Stomach smooth muscle (tissue), 2 donors: ENCODE results near the gene ZNF638.

Experiments
- H3K27ac ChIP-seq: one replicate; pipeline ENCODE4 v1.7.0; 2013; ENCODE audit warnings: mild to moderate bottlenecking, low read length, inconsistent platforms
- H3K27me3 ChIP-seq, 2 donors: one replicate each; pipeline ENCODE4 v1.7.0; 2013; ENCODE audit warnings: low read length in 2 of 2; ENCODE audit not compliant: insufficient read depth in 2 of 2, control insufficient read depth in 1 of 2
- H3K36me3 ChIP-seq, 2 donors: one replicate each; pipeline ENCODE4 v1.7.0; 2013; ENCODE audit warnings: low read length in 2 of 2; ENCODE audit not compliant: control insufficient read depth in 2 of 2, insufficient read depth in 2 of 2
- H3K4me1 ChIP-seq: one replicate; pipeline ENCODE4 v1.7.0; 2013; ENCODE audit warnings: low read length; ENCODE audit not compliant: control insufficient read depth, insufficient read depth
- H3K4me3 ChIP-seq, 2 donors: one replicate each; pipeline ENCODE4 v1.7.0; 2013; ENCODE audit warnings: low read length in 2 of 2
- H3K9ac ChIP-seq, 2 donors: one replicate each; pipeline ENCODE4 v1.7.0; 2013; ENCODE audit warnings: low read length in 2 of 2, mild to moderate bottlenecking in 1 of 2
- H3K9me3 ChIP-seq, 2 donors: one replicate each; pipeline ENCODE4 v1.7.0; 2013; ENCODE audit warnings: low read length in 2 of 2; ENCODE audit not compliant: control insufficient read depth in 2 of 2
- donor health status: healthy.
- donor health status: Pancreatic carcinoma.

ZNF638 gene

GRCh38 chr2:71455741-71456569, 124.4 kb downstream of the ZNF638 start:
- Histone ChIP-seq H3K4me1 (peaks cover 92% of the 10 kb centered on the region), H3K9me3 (no peaks in the 10 kb centered on the region)

GRCh38 chr2:71456617-71457016, 125.0 kb downstream of the ZNF638 start:
- peak overlapping the region; percentile 89 for H3K27ac ChIP-seq
- peaks cover 91% of the 10 kb centered on the region for H3K4me1 ChIP-seq
- H3K9ac ChIP-seq = peak overlapping the region; percentile 49 to 66
- no peaks in the 10 kb centered on the region for H3K9me3 ChIP-seq
- H3K4me3 ChIP-seq = peak overlapping the region in 1 of 2 donors; percentile 47
- peaks cover 0 to 2% of the 10 kb centered on the region in 2 donors for H3K27me3 ChIP-seq
- H3K36me3 ChIP-seq = no peaks in the 10 kb centered on the region

More at GRCh38 chr2:71455741-71456569, 124.4 kb downstream of the ZNF638 start:
- no peaks in the 10 kb centered on the region for H3K36me3 ChIP-seq
- peaks cover 0 to 2% of the 10 kb centered on the region in 2 donors for H3K27me3 ChIP-seq
- H3K27ac ChIP-seq = peak overlapping the region; percentile 89
- peak overlapping the region in 1 of 2 donors; percentile 86 for H3K4me3 ChIP-seq
- H3K9ac ChIP-seq = peak overlapping the region; percentile 49 to 69

GRCh38 chr2:71457123-71457915, 125.7 kb downstream of the ZNF638 start:
- Histone ChIP-seq H3K4me3 (no peak overlapping the region), H3K27ac (peak overlapping the region; percentile 89), H3K4me1 (peaks cover 85% of the 10 kb centered on the region), H3K9ac (peak overlapping the region in 1 of 2 donors; percentile 38), H3K36me3 (no peaks in the 10 kb centered on the region), H3K27me3 (peaks cover 0 to 2% of the 10 kb centered on the region in 2 donors), H3K9me3 (no peaks in the 10 kb centered on the region)

GRCh38 chr2:71457923-71458322, 126.3 kb downstream of the ZNF638 start:
- peak overlapping the region in 1 of 2 donors; percentile 35 for H3K4me3 ChIP-seq
- H3K27me3 ChIP-seq = peaks cover 0 to 2% of the 10 kb centered on the region in 2 donors
- peak overlapping the region; percentile 79 for H3K27ac ChIP-seq
- H3K9me3 ChIP-seq = no peaks in the 10 kb centered on the region
- no peaks in the 10 kb centered on the region for H3K36me3 ChIP-seq
- peak overlapping the region in 1 of 2 donors; percentile 38 for H3K9ac ChIP-seq
- peaks cover 79% of the 10 kb centered on the region for H3K4me1 ChIP-seq

GRCh38 chr2:71458413-71459083, 127.0 kb downstream of the ZNF638 start:
- peak overlapping the region in 1 of 2 donors; percentile 35 for H3K4me3 ChIP-seq
- H3K4me1 ChIP-seq = peaks cover 75% of the 10 kb centered on the region
- H3K36me3 ChIP-seq = no peaks in the 10 kb centered on the region
- no peaks in the 10 kb centered on the region for H3K9me3 ChIP-seq
- peak overlapping the region in 1 of 2 donors; percentile 21 for H3K9ac ChIP-seq
- H3K27ac ChIP-seq = peak overlapping the region; percentile 79
- peaks cover 0 to 2% of the 10 kb centered on the region in 2 donors for H3K27me3 ChIP-seq

- Histone ChIP-seq H3K36me3 (no peaks in the 10 kb centered on the region), H3K27me3 (peaks cover 0 to 1% of the 10 kb centered on the region in 2 donors), H3K4me1 (peaks cover 70% of the 10 kb centered on the region), H3K4me3 (peak overlapping the region in 1 of 2 donors; percentile 35), H3K9ac (no peak overlapping the region), H3K9me3 (no peaks in the 10 kb centered on the region), H3K27ac (peak overlapping the region; percentile 79)
Measured at GRCh38 chr2:71459084-71459431, 127.5 kb downstream of the ZNF638 start.

- no peaks in the 10 kb centered on the region for H3K27me3 ChIP-seq
- H3K9ac ChIP-seq = no peak overlapping the region
- H3K4me3 ChIP-seq = no peak overlapping the region
- peaks cover 60% of the 10 kb centered on the region for H3K4me1 ChIP-seq
- no peaks in the 10 kb centered on the region for H3K36me3 ChIP-seq
- H3K27ac ChIP-seq = no peak overlapping the region
- no peaks in the 10 kb centered on the region for H3K9me3 ChIP-seq
Measured at GRCh38 chr2:71460056-71460455, 128.5 kb downstream of the ZNF638 start.

- no peak overlapping the region for H3K27ac ChIP-seq
- no peaks in the 10 kb centered on the region for H3K9me3 ChIP-seq
- no peak overlapping the region for H3K4me3 ChIP-seq
- peaks cover 54% of the 10 kb centered on the region for H3K4me1 ChIP-seq
- peaks cover 0 to 3% of the 10 kb centered on the region in 2 donors for H3K27me3 ChIP-seq
- no peaks in the 10 kb centered on the region for H3K36me3 ChIP-seq
- H3K9ac ChIP-seq = no peak overlapping the region
Measured at GRCh38 chr2:71460595-71461303, 129.2 kb downstream of the ZNF638 start.

GRCh38 chr2:71461304-71461671, 129.7 kb downstream of the ZNF638 start:
- H3K9me3 ChIP-seq = no peaks in the 10 kb centered on the region
- H3K27me3 ChIP-seq = peaks cover 0 to 3% of the 10 kb centered on the region in 2 donors
- no peak overlapping the region for H3K27ac ChIP-seq
- H3K4me1 ChIP-seq = peaks cover 54% of the 10 kb centered on the region
- no peak overlapping the region for H3K9ac ChIP-seq
- no peak overlapping the region for H3K4me3 ChIP-seq
- no peaks in the 10 kb centered on the region for H3K36me3 ChIP-seq

- H3K4me1 ChIP-seq = peaks cover 56% of the 10 kb centered on the region
- no peak overlapping the region for H3K27ac ChIP-seq
- H3K4me3 ChIP-seq = no peak overlapping the region
- H3K27me3 ChIP-seq = peaks cover 0 to 3% of the 10 kb centered on the region in 2 donors
- no peak overlapping the region for H3K9ac ChIP-seq
- H3K36me3 ChIP-seq = no peaks in the 10 kb centered on the region
- no peaks in the 10 kb centered on the region for H3K9me3 ChIP-seq
Measured at GRCh38 chr2:71462056-71462605, 130.5 kb downstream of the ZNF638 start.
